Endothelial cell (in vitro differentiated cells): ENCODE results near the gene MT1HL1. TPM values are rescaled to one million over a fixed set of nuclear protein-coding genes. Genes with fewer than 3 reads are reported as not detected.

Experiments
- DNase-seq: peaks from one replicate; pipeline ENCODE4 v3.0.0; 2021; ENCODE audit warnings: low spot score
- H3K27ac Mint-ChIP-seq: one replicate; pipeline ENCODE4 v1.8.0; 2021; ENCODE audit warnings: mixed read lengths, inconsistent platforms; ENCODE audit not compliant: unreplicated experiment
- H3K27me3 Mint-ChIP-seq: one replicate; pipeline ENCODE4 v1.8.0; 2021; ENCODE audit warnings: mild to moderate bottlenecking, moderate library complexity, mixed read lengths, inconsistent platforms; ENCODE audit not compliant: unreplicated experiment
- H3K36me3 Mint-ChIP-seq: one replicate; pipeline ENCODE4 v1.8.0; 2021; ENCODE audit warnings: mild to moderate bottlenecking, low read depth, mixed read lengths, inconsistent platforms; ENCODE audit not compliant: unreplicated experiment
- H3K4me1 Mint-ChIP-seq: one replicate; pipeline ENCODE4 v1.8.0; 2021; ENCODE audit warnings: mild to moderate bottlenecking, mixed read lengths, inconsistent platforms; ENCODE audit not compliant: unreplicated experiment
- H3K4me3 Mint-ChIP-seq: one replicate; pipeline ENCODE4 v1.8.0; 2021; ENCODE audit warnings: mild to moderate bottlenecking, mixed read lengths, inconsistent platforms; ENCODE audit not compliant: unreplicated experiment
- H3K9me3 Mint-ChIP-seq: one replicate; pipeline ENCODE4 v1.8.0; 2021; ENCODE audit warnings: mixed read lengths, inconsistent platforms; ENCODE audit not compliant: unreplicated experiment
- total RNA-seq: library from RNA; stranded (reverse); fragmentation: NEBNext Ultra II Directional; extraction: Animal tissue kit (Norgen Biotek cat#: 25700); gene quantifications from one replicate; pipeline ENCODE4 v1.2.1, GENCODE V29; 2021; ENCODE audit not compliant: unreplicated experiment
- TF ChIP-seq, protein P1 (sequence below): fragments of 200-600 bp; sonication (generic); IDR thresholded peaks from one replicate; pipeline ENCODE4 v1.5.0; 2021; ENCODE audit warnings: antibody characterized with exemption; ENCODE audit not compliant: unreplicated experiment

Gene MT1HL1
- total RNA-seq, 1 donor from 2014 or later = not detected

DNA sequence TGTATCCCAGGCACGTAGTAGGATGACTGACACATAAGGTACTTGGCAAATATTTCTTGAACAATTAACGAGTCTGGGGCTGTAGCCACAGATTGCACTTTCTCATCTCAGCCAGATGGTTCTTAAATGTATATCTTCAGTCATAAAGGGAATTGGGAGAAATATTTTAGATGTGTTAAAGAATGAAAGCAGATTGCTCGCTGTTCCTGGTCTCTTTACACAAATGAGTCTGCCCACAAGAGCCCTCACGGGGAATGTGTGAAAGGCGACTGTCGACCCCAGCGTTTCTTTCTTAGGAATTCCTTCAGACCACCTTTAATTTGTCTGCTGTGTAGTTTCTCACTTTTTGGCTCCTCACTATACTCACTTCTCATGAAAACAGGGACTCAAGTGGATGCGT is 725 bp downstream of the MT1HL1 start:
- H3K27ac Mint-ChIP-seq = no peak overlapping the region
- H3K27me3 Mint-ChIP-seq = peaks cover 4% of the 10 kb centered on the region
- H3K9me3 Mint-ChIP-seq = no peaks in the 10 kb centered on the region
- TF ChIP-seq, protein P1, sequence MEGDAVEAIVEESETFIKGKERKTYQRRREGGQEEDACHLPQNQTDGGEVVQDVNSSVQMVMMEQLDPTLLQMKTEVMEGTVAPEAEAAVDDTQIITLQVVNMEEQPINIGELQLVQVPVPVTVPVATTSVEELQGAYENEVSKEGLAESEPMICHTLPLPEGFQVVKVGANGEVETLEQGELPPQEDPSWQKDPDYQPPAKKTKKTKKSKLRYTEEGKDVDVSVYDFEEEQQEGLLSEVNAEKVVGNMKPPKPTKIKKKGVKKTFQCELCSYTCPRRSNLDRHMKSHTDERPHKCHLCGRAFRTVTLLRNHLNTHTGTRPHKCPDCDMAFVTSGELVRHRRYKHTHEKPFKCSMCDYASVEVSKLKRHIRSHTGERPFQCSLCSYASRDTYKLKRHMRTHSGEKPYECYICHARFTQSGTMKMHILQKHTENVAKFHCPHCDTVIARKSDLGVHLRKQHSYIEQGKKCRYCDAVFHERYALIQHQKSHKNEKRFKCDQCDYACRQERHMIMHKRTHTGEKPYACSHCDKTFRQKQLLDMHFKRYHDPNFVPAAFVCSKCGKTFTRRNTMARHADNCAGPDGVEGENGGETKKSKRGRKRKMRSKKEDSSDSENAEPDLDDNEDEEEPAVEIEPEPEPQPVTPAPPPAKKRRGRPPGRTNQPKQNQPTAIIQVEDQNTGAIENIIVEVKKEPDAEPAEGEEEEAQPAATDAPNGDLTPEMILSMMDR = no peak
- no peaks in the 10 kb centered on the region for H3K4me1 Mint-ChIP-seq
- H3K36me3 Mint-ChIP-seq = no peaks in the 10 kb centered on the region
- H3K4me3 Mint-ChIP-seq = no peak overlapping the region
- no peak for DNase-seq

GRCh38 chr1:237000191-237000590 is 4.0 kb downstream of the MT1HL1 start:
- TF ChIP-seq, protein P1 = no peak
- Mint-ChIP-seq H3K27me3 (peaks cover 4% of the 10 kb centered on the region), H3K4me1 (no peaks in the 10 kb centered on the region), H3K4me3 (no peak overlapping the region), H3K9me3 (no peaks in the 10 kb centered on the region), H3K36me3 (no peaks in the 10 kb centered on the region), H3K27ac (no peak overlapping the region)
- DNase-seq = no peak

GRCh38 chr1:236998546-236998945 is 5.7 kb downstream of the MT1HL1 start:
- TF ChIP-seq, protein P1 = no peak
- Mint-ChIP-seq H3K4me1 (no peaks in the 10 kb centered on the region), H3K9me3 (no peaks in the 10 kb centered on the region), H3K27me3 (peaks cover 4% of the 10 kb centered on the region), H3K36me3 (no peaks in the 10 kb centered on the region), H3K27ac (no peak overlapping the region), H3K4me3 (no peak overlapping the region)
- no peak for DNase-seq

GRCh38 chr1:236997882-236998281 is 6.4 kb downstream of the MT1HL1 start:
- TF ChIP-seq, protein P1 = no peak
- no peaks in the 10 kb centered on the region for H3K9me3 Mint-ChIP-seq
- no peak for DNase-seq
- H3K36me3 Mint-ChIP-seq = no peaks in the 10 kb centered on the region
- no peaks in the 10 kb centered on the region for H3K4me1 Mint-ChIP-seq
- no peak overlapping the region for H3K27ac Mint-ChIP-seq
- peaks cover 4% of the 10 kb centered on the region for H3K27me3 Mint-ChIP-seq
- no peak overlapping the region for H3K4me3 Mint-ChIP-seq

DNA sequence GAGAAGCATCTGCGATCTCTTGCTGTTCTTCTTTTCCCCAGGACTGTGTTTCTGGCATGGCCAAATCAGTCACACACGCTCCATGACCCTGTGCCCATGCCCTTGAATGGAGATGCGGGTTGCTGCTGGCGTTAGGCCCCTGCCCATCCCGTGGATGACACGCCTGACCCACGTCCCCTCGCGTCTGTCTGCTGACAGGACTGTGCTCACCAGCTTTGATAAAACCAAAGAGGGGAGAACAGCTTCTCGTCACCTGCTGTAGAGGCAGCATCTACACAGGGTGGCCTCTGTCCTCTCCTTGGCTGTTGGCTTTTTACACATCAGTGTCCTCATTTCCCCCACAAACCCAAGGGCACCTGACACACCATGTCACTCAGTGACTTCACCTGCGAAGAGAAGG is 6.9 kb downstream of the MT1HL1 start:
- no peak for DNase-seq
- Mint-ChIP-seq H3K4me1 (no peaks in the 10 kb centered on the region), H3K27ac (no peak overlapping the region), H3K36me3 (no peaks in the 10 kb centered on the region), H3K4me3 (no peak overlapping the region), H3K27me3 (peaks cover 3% of the 10 kb centered on the region), H3K9me3 (no peaks in the 10 kb centered on the region)
- TF ChIP-seq, protein P1 = no peak
